Mesenchymal stem cell (in vitro differentiated cells and primary cell): Measurements from ENCODE around the gene CLTCL1.

Experiments
- DNase-seq: peaks from one replicate; pipeline ENCODE4 v3.0.0-alpha.2; 2013
- H2AFZ ChIP-seq: one replicate; pipeline ENCODE4 v1.6.1; 2013; ENCODE audit warnings: low read depth, mild to moderate bottlenecking, control low read depth, inconsistent platforms, low read length, moderate library complexity
- H2AK5ac ChIP-seq: 2 replicates; pipeline ENCODE4 v1.6.1; 2013; ENCODE audit warnings: low read length, moderate library complexity, mild to moderate bottlenecking, inconsistent platforms; ENCODE audit not compliant: severe bottlenecking
- H2BK120ac ChIP-seq: one replicate; pipeline ENCODE4 v1.6.1; 2013; ENCODE audit warnings: low read depth, mild to moderate bottlenecking, inconsistent platforms, low read length, moderate library complexity
- H2BK12ac ChIP-seq, 2 experiments: one replicate each; pipeline ENCODE4 v1.6.1; 2013; ENCODE audit warnings: inconsistent platforms in 2 of 2, low read length in 2 of 2, mild to moderate bottlenecking in 2 of 2, moderate library complexity in 2 of 2, control low read depth in 1 of 2
- H2BK15ac ChIP-seq: one replicate; pipeline ENCODE4 v1.6.1; 2013; ENCODE audit warnings: mild to moderate bottlenecking, low read depth, inconsistent platforms; ENCODE audit not compliant: poor library complexity, severe bottlenecking
- H2BK5ac ChIP-seq: 2 replicates; pipeline ENCODE4 v1.6.1; 2013; ENCODE audit warnings: low read depth, mild to moderate bottlenecking, low read length, control low read depth, inconsistent platforms; ENCODE audit not compliant: poor library complexity, severe bottlenecking
- H3K14ac ChIP-seq, 2 experiments: one replicate each; pipeline ENCODE4 v1.6.1; 2013; ENCODE audit warnings: inconsistent platforms in 2 of 2, low read length in 2 of 2, control low read depth in 1 of 2, mild to moderate bottlenecking in 1 of 2, moderate library complexity in 1 of 2
- H3K18ac ChIP-seq, 2 experiments: one replicate each; pipeline ENCODE4 v1.6.1; 2013; ENCODE audit warnings: inconsistent platforms in 2 of 2, low read length in 2 of 2, control low read depth in 1 of 2, low read depth in 1 of 2, mild to moderate bottlenecking in 1 of 2
- H3K23ac ChIP-seq, 2 experiments: one replicate each; pipeline ENCODE4 v1.6.1; 2013; ENCODE audit warnings: inconsistent platforms in 2 of 2, low read length in 2 of 2, mild to moderate bottlenecking in 2 of 2, moderate library complexity in 2 of 2, control low read depth in 1 of 2
- H3K27ac ChIP-seq: 2 replicates; pipeline ENCODE4 v1.5.1; 2013; ENCODE audit warnings: mild to moderate bottlenecking, moderate library complexity, low read length, control low read depth, inconsistent platforms; ENCODE audit not compliant: poor library complexity, severe bottlenecking
- H3K27me3 ChIP-seq, 2 experiments: 2 replicates each; pipeline versions ENCODE4 v1.6.1 to v1.7.0; 2013; ENCODE audit warnings: low read length in 2 of 2, mild to moderate bottlenecking in 2 of 2, moderate library complexity in 2 of 2, control low read depth in 1 of 2, inconsistent platforms in 1 of 2; ENCODE audit not compliant: control insufficient read depth in 1 of 2, insufficient read depth in 1 of 2
- H3K36me3 ChIP-seq, 2 experiments: 2 replicates each; pipeline versions ENCODE4 v1.6.1 to v1.7.0; 2013; ENCODE audit warnings: low read length in 2 of 2, control low read depth in 1 of 2, inconsistent platforms in 1 of 2, low read depth in 1 of 2, mild to moderate bottlenecking in 1 of 2; ENCODE audit not compliant: insufficient read depth in 2 of 2, control insufficient read depth in 1 of 2
- H3K4ac ChIP-seq, 2 experiments: one replicate each; pipeline ENCODE4 v1.6.1; 2013; ENCODE audit warnings: inconsistent platforms in 2 of 2, low read length in 2 of 2, mild to moderate bottlenecking in 2 of 2, moderate library complexity in 2 of 2, control low read depth in 1 of 2, low read depth in 1 of 2
- H3K4me1 ChIP-seq: 2 replicates; pipeline ENCODE4 v1.6.1; 2013; ENCODE audit warnings: low read depth, low read length, control low read depth; ENCODE audit not compliant: control insufficient read depth, insufficient read depth
- H3K4me2 ChIP-seq: 2 replicates; pipeline ENCODE4 v1.6.1; 2013; ENCODE audit warnings: low read length, mild to moderate bottlenecking, inconsistent platforms; ENCODE audit not compliant: poor library complexity, severe bottlenecking
- H3K4me3 ChIP-seq, 2 experiments: 2 replicates each; pipeline versions ENCODE4 v1.5.1 to v1.7.0; 2013; ENCODE audit warnings: low read length in 2 of 2, mild to moderate bottlenecking in 2 of 2, control low read depth in 1 of 2, low read depth in 1 of 2; ENCODE audit not compliant: insufficient read depth in 1 of 2
- H3K79me1 ChIP-seq: replicated peaks from 2 replicates; pipeline ENCODE4 v1.6.1; 2013; ENCODE audit warnings: mild to moderate bottlenecking, control low read depth, low read length, inconsistent platforms; ENCODE audit not compliant: poor library complexity, severe bottlenecking
- H3K9ac ChIP-seq: 2 replicates; pipeline ENCODE4 v1.7.0; 2013; ENCODE audit warnings: mild to moderate bottlenecking, low read length, moderate library complexity
- H3K9me3 ChIP-seq: 2 replicates; pipeline ENCODE4 v1.7.0; 2013; ENCODE audit warnings: mild to moderate bottlenecking, low read length; ENCODE audit not compliant: control insufficient read depth
- H4K8ac ChIP-seq: one replicate; pipeline ENCODE4 v1.6.1; 2013; ENCODE audit warnings: inconsistent platforms, mild to moderate bottlenecking, low read length, moderate library complexity
- H4K91ac ChIP-seq: one replicate; pipeline ENCODE4 v1.6.1; 2013; ENCODE audit warnings: mild to moderate bottlenecking, low read length, inconsistent platforms
- WGBS: methylation state at CpG from one replicate; pipeline ENCODE4 v1.1.7; 2013; ENCODE audit warnings: mixed read lengths; 5-methylcytosine and 5-hydroxymethylcytosine counted together

The CLTCL1 gene

GRCh38 chr22:19233189-19233661 is 58.3 kb downstream of the CLTCL1 start:
- Histone ChIP-seq H2AFZ (no peak overlapping the region), H2BK5ac (no peak overlapping the region), H2BK15ac (no peak overlapping the region), H3K79me1 (no peaks in the 10 kb centered on the region), H3K18ac (no peak overlapping the region), H3K27ac (no peak overlapping the region), H2BK120ac (no peak overlapping the region), H4K91ac (no peak overlapping the region), H3K4me1 (no peaks in the 10 kb centered on the region), H3K4ac (no peak overlapping the region), H3K23ac (no peak overlapping the region), H2BK12ac (no peak overlapping the region), H3K4me3 (no peak overlapping the region), H4K8ac (no peak overlapping the region), H3K27me3 (no peaks in the 10 kb centered on the region), H3K36me3 (peaks cover 12 to 55% of the 10 kb centered on the region in 2 experiments), H3K9ac (no peak overlapping the region), H3K9me3 (no peaks in the 10 kb centered on the region), H2AK5ac (no peak overlapping the region), H3K4me2 (no peak overlapping the region), H3K14ac (no peak overlapping the region)
- no peak for DNase-seq
- 96% methylated on average over 8 of the region's 11 CpGs for WGBS

DNA sequence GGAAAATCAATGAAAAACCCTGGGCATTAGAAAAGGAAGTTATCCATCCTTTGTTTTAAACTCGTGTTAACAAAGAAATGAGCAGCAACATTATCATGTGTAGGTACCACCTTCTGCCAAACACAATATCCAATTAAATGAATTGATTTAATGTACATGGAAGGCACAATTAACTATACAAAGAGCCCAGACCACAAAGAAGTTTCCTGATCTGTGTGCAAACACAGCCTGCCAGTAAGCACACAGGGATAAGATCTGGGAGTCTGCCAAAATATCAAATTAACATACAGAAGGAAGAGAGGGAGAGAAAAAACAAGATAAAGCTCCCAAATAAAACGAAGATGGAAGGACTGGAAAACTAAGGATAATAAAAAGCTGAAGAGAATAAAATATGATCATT is 58.9 kb downstream of the CLTCL1 start:
- Histone ChIP-seq H3K14ac (no peak overlapping the region), H3K27me3 (no peaks in the 10 kb centered on the region), H3K4me3 (no peak overlapping the region), H3K9ac (no peak overlapping the region), H4K91ac (no peak overlapping the region), H2BK120ac (no peak overlapping the region), H3K9me3 (no peaks in the 10 kb centered on the region), H3K4me1 (no peaks in the 10 kb centered on the region), H2BK12ac (no peak overlapping the region), H3K27ac (no peak overlapping the region), H3K4ac (no peak overlapping the region), H3K23ac (no peak overlapping the region), H2BK15ac (no peak overlapping the region), H2AK5ac (no peak overlapping the region), H3K36me3 (peaks cover 18 to 60% of the 10 kb centered on the region in 2 experiments), H2BK5ac (no peak overlapping the region), H4K8ac (no peak overlapping the region), H2AFZ (no peak overlapping the region), H3K18ac (no peak overlapping the region), H3K4me2 (no peak overlapping the region), H3K79me1 (no peaks in the 10 kb centered on the region)
- no peak for DNase-seq
- WGBS: 100% methylated on average over 1 of the region's 2 CpGs

DNA sequence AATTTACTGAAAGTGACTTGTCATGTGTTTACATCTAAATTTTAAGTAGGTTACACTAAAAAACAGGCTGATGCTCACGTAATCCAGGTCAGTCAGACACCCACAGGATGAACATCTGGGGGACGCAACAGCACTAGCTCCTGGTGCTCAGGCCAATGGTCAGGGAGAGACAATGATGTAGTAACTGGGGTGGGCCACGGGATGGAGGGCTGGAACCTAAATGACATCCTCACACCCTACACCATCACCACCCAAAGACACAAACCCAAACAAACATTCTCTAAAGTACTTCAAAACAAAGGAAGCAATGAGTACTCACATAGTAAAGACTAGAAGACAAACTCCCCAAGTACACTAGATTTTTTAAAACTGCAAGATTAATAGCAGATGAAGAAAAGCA is 59.5 kb downstream of the CLTCL1 start:
- H3K23ac ChIP-seq: no peak overlapping the region
- no peaks in the 10 kb centered on the region for H3K9me3 ChIP-seq
- no peak for DNase-seq
- H3K4ac ChIP-seq: no peak overlapping the region
- no peak overlapping the region for H4K8ac ChIP-seq
- H2BK5ac ChIP-seq: no peak overlapping the region
- H3K14ac ChIP-seq: no peak overlapping the region
- 100% methylated on average over 2 of the region's 3 CpGs for WGBS
- H3K27me3 ChIP-seq: no peaks in the 10 kb centered on the region
- no peak overlapping the region for H3K27ac ChIP-seq
- no peak overlapping the region for H3K4me2 ChIP-seq
- no peak overlapping the region for H2BK120ac ChIP-seq
- H2BK12ac ChIP-seq: no peak overlapping the region
- H2AFZ ChIP-seq: no peak overlapping the region
- H4K91ac ChIP-seq: no peak overlapping the region
- H3K36me3 ChIP-seq: peaks cover 21 to 60% of the 10 kb centered on the region in 2 experiments
- H3K4me3 ChIP-seq: no peak overlapping the region
- H3K18ac ChIP-seq: no peak overlapping the region
- H2BK15ac ChIP-seq: no peak overlapping the region
- no peaks in the 10 kb centered on the region for H3K79me1 ChIP-seq
- no peak overlapping the region for H2AK5ac ChIP-seq
- no peaks in the 10 kb centered on the region for H3K4me1 ChIP-seq
- H3K9ac ChIP-seq: no peak overlapping the region

- no peak overlapping the region for H3K4me2 ChIP-seq
- H3K4me1 ChIP-seq: no peaks in the 10 kb centered on the region
- no peak overlapping the region for H3K18ac ChIP-seq
- no peak overlapping the region for H2BK15ac ChIP-seq
- H2BK12ac ChIP-seq: no peak overlapping the region
- no peaks in the 10 kb centered on the region for H3K27me3 ChIP-seq
- H3K9ac ChIP-seq: no peak overlapping the region
- H2AFZ ChIP-seq: no peak overlapping the region
- no peaks in the 10 kb centered on the region for H3K9me3 ChIP-seq
- H2BK120ac ChIP-seq: no peak overlapping the region
- H4K91ac ChIP-seq: no peak overlapping the region
- DNase-seq: no peak
- WGBS: 91% methylated on average over 2 of the region's 2 CpGs
- no peak overlapping the region for H3K23ac ChIP-seq
- no peak overlapping the region for H4K8ac ChIP-seq
- no peak overlapping the region for H2BK5ac ChIP-seq
- no peak overlapping the region for H2AK5ac ChIP-seq
- H3K27ac ChIP-seq: no peak overlapping the region
- no peak overlapping the region for H3K4me3 ChIP-seq
- H3K14ac ChIP-seq: no peak overlapping the region
- peaks cover 35 to 67% of the 10 kb centered on the region in 2 experiments for H3K36me3 ChIP-seq
- no peak overlapping the region for H3K4ac ChIP-seq
- no peaks in the 10 kb centered on the region for H3K79me1 ChIP-seq
These were observed 61.9 kb downstream of the CLTCL1 start for GRCh38 chr22:19229600-19229999.
